DOHH2 (cell line): ENCODE data around the gene PKM.

Experiments used
- H3F3A ChIP-seq: fragments of 200-600 bp; sonication (generic), shearing (Covaris generic); 2 replicates; pipeline ENCODE4 v1.6.0; 2016; ENCODE audit warnings: antibody characterized with exemption, mild to moderate bottlenecking; ENCODE audit not compliant: control insufficient read depth, insufficient read depth
- H3K27ac ChIP-seq: fragments of 200-600 bp; sonication (generic); 2 replicates; pipeline ENCODE4 v1.5.1; 2014; ENCODE audit warnings: low read depth, mild to moderate bottlenecking, low read length, moderate library complexity
- H3K27me3 ChIP-seq: fragments of 200-600 bp; sonication (generic); 2 replicates; pipeline ENCODE4 v1.6.1; 2014; ENCODE audit warnings: mild to moderate bottlenecking, low read length, mixed read lengths; ENCODE audit not compliant: control insufficient read depth
- H3K36me3 ChIP-seq: fragments of 200-600 bp; sonication (generic); 2 replicates; pipeline ENCODE4 v1.6.1; 2014; ENCODE audit warnings: mild to moderate bottlenecking, low read length, moderate library complexity, mixed read lengths; ENCODE audit not compliant: control insufficient read depth
- H3K4me1 ChIP-seq: fragments of 200-600 bp; sonication (generic); 2 replicates; pipeline ENCODE4 v1.6.1; 2014; ENCODE audit warnings: mild to moderate bottlenecking, low read length, mixed read lengths; ENCODE audit not compliant: control insufficient read depth
- H3K4me2 ChIP-seq: fragments of 200-600 bp; sonication (generic); 2 replicates; pipeline ENCODE4 v1.6.0; 2014; ENCODE audit warnings: mild to moderate bottlenecking, low read length, moderate library complexity
- H3K4me3 ChIP-seq: fragments of 200-600 bp; sonication (generic); 2 replicates; pipeline ENCODE4 v1.5.1; 2014; ENCODE audit warnings: mild to moderate bottlenecking, low read length, mixed read lengths
- H3K79me2 ChIP-seq: fragments of 200-600 bp; sonication (generic); 2 replicates; pipeline ENCODE4 v1.6.1; 2014; ENCODE audit warnings: mild to moderate bottlenecking, low read length, mixed read lengths; ENCODE audit not compliant: control insufficient read depth
- H3K9me2 ChIP-seq: fragments of 200-600 bp; sonication (generic); replicated peaks from 2 replicates; pipeline ENCODE4 v1.6.1; 2014; ENCODE audit warnings: mild to moderate bottlenecking, low read length, mixed read lengths; ENCODE audit not compliant: control insufficient read depth
- H3K9me3 ChIP-seq: fragments of 200-600 bp; sonication (generic); 2 replicates; pipeline ENCODE4 v1.6.1; 2014; ENCODE audit warnings: antibody characterized with exemption, low read length, mixed read lengths; ENCODE audit not compliant: control insufficient read depth, insufficient read depth
- H4K20me1 ChIP-seq: fragments of 200-600 bp; sonication (generic); 2 replicates; pipeline ENCODE4 v1.6.0; 2014; ENCODE audit warnings: low read depth, mild to moderate bottlenecking, antibody characterized with exemption, low read length, moderate library complexity; ENCODE audit not compliant: control insufficient read depth, insufficient read depth
- CTCF ChIP-seq: fragments of 200-600 bp; sonication (generic); IDR thresholded peaks from one replicate; pipeline ENCODE4 v1.5.1; 2014; ENCODE audit warnings: antibody characterized with exemption, mild to moderate bottlenecking, low read depth, low read length; ENCODE audit not compliant: poor library complexity, severe bottlenecking
- EZH2phosphoT487 ChIP-seq: fragments of 200-600 bp; sonication (generic); IDR thresholded peaks from 2 replicates; pipeline ENCODE4 v1.6.1; 2017; ENCODE audit warnings: borderline replicate concordance, mild to moderate bottlenecking, antibody characterized with exemption, low read length, moderate library complexity, mixed read lengths

Gene PKM

GRCh38 chr15:72182673-72183072 is 48.3 kb downstream of the PKM start:
- Histone ChIP-seq H3K79me2 (no peaks in the 10 kb centered on the region), H3F3A (no peaks in the 10 kb centered on the region), H3K4me1 (no peaks in the 10 kb centered on the region), H3K27me3 (peaks cover 2% of the 10 kb centered on the region; the same call in 1 of the 2 replicates), H3K4me2 (no peak overlapping the region), H4K20me1 (no peaks in the 10 kb centered on the region), H3K36me3 (no peaks in the 10 kb centered on the region), H3K9me3 (no peaks in the 10 kb centered on the region), H3K4me3 (no peak overlapping the region), H3K9me2 (no peaks in the 10 kb centered on the region), H3K27ac (no peak overlapping the region)
- TF ChIP-seq CTCF (no peak), EZH2phosphoT487 (no peak)

- no peaks in the 10 kb centered on the region for H3F3A ChIP-seq
- H3K27me3 ChIP-seq: peaks cover 2% of the 10 kb centered on the region; the same call in 1 of the 2 replicates
- H3K4me3 ChIP-seq: no peak overlapping the region
- no peaks in the 10 kb centered on the region for H3K36me3 ChIP-seq
- H3K27ac ChIP-seq: no peak overlapping the region
- no peak for TF ChIP-seq CTCF
- TF ChIP-seq EZH2phosphoT487: no peak
- no peak overlapping the region for H3K4me2 ChIP-seq
- H3K9me3 ChIP-seq: no peaks in the 10 kb centered on the region
- H4K20me1 ChIP-seq: no peaks in the 10 kb centered on the region
- H3K79me2 ChIP-seq: no peaks in the 10 kb centered on the region
- no peaks in the 10 kb centered on the region for H3K4me1 ChIP-seq
- H3K9me2 ChIP-seq: no peaks in the 10 kb centered on the region
Measured at GRCh38 chr15:72182244-72182643, 48.7 kb downstream of the PKM start.

- Histone ChIP-seq H3F3A (no peaks in the 10 kb centered on the region), H3K79me2 (no peaks in the 10 kb centered on the region), H4K20me1 (no peaks in the 10 kb centered on the region), H3K27me3 (peaks cover 2% of the 10 kb centered on the region; the same call in 1 of the 2 replicates), H3K4me1 (no peaks in the 10 kb centered on the region), H3K36me3 (no peaks in the 10 kb centered on the region), H3K4me3 (no peak overlapping the region), H3K4me2 (no peak overlapping the region), H3K9me3 (no peaks in the 10 kb centered on the region), H3K9me2 (no peaks in the 10 kb centered on the region), H3K27ac (no peak overlapping the region)
- TF ChIP-seq EZH2phosphoT487: no peak
- no peak for TF ChIP-seq CTCF
Measured at GRCh38 chr15:72180761-72181324, 50.1 kb downstream of the PKM start.
